ENCODE results near the gene IL3. TPM values are rescaled to one million over a fixed set of nuclear protein-coding genes. Genes with fewer than 3 reads are reported as not detected.

The IL3 gene
- polyA plus RNA-seq, 1 donor = not detected

GRCh38 chr5:132056610-132057497 lies 3.6 kb upstream of the IL3 start:
- no peak for DNase-seq (ENCODE audit: low read depth)

- no peak for DNase-seq (ENCODE audit: low read depth)
These were observed 2.8 kb upstream of the IL3 start for GRCh38 chr5:132057498-132058255.

GRCh38 chr5:132058646-132059042 lies 1.8 kb upstream of the IL3 start:
- no peak for DNase-seq (ENCODE audit: low read depth)

- no peak for DNase-seq (ENCODE audit: low read depth)
These were observed 1.3 kb upstream of the IL3 start for GRCh38 chr5:132059043-132059695.

GRCh38 chr5:132059696-132060500 lies 557 bp upstream of the IL3 start:
- no peak for DNase-seq (ENCODE audit: low read depth)

GRCh38 chr5:132063090-132063911 lies 2.8 kb downstream of the IL3 start:
- DNase-seq (ENCODE audit: low read depth) = no peak

- no peak for DNase-seq (ENCODE audit: low read depth)
These were observed 3.7 kb downstream of the IL3 start for GRCh38 chr5:132064140-132064539.

GRCh38 chr5:132064738-132065331 lies 4.4 kb downstream of the IL3 start:
- peak; percentile 13 for DNase-seq (ENCODE audit: low read depth)

GRCh38 chr5:132065351-132065937 lies 5.0 kb downstream of the IL3 start:
- DNase-seq (ENCODE audit: low read depth) = no peak

- DNase-seq (ENCODE audit: low read depth) = no peak
These were observed 5.7 kb downstream of the IL3 start for GRCh38 chr5:132065951-132066701.

GRCh38 chr5:132066871-132067270 lies 6.4 kb downstream of the IL3 start:
- DNase-seq (ENCODE audit: low read depth) = no peak

GRCh38 chr5:132067451-132067850 lies 7.0 kb downstream of the IL3 start:
- DNase-seq (ENCODE audit: low read depth) = no peak

- DNase-seq (ENCODE audit: low read depth) = no peak
These were observed 7.7 kb downstream of the IL3 start for GRCh38 chr5:132067941-132068808.

GRCh38 chr5:132069561-132069960 lies 9.1 kb downstream of the IL3 start:
- no peak for DNase-seq (ENCODE audit: low read depth)

GRCh38 chr5:132069994-132070393 lies 9.5 kb downstream of the IL3 start:
- DNase-seq (ENCODE audit: low read depth) = no peak

GRCh38 chr5:132070460-132071337 lies 10.2 kb downstream of the IL3 start:
- no peak for DNase-seq (ENCODE audit: low read depth)

GRCh38 chr5:132071338-132071707 lies 10.9 kb downstream of the IL3 start:
- DNase-seq (ENCODE audit: low read depth) = no peak

Data from forelimb muscle (tissue), 1 donor.